ENCODE data around the gene EYA2. TPM values are rescaled to one million over a fixed set of nuclear protein-coding genes. Genes with fewer than 3 reads are reported as not detected.

Gene EYA2
- total and polyA plus RNA-seq, 2 donors (not counting 1 experiment from before 2014, with no cell fraction given): 1.1 to 2.8 TPM

DNA sequence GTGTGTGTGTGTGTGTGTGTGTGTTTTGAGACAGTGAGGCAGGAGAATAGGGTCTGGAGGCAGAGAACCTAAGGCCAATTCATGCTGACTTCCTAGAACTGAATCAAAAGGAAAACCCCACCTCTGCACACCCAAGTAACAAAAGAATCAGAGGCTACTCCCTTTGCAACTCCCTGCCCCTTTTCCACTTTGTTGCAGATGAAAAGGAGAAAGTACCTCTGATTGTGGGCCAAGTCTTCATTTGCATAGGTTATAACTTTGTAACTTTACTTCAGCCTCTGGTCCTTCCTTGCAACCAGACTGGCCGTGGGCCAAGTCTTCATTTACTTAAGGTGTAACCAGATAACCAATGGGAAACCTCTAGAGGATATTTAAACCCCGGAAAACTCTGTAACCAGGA, 168.8 kb downstream of the EYA2 start:
- H2AFZ ChIP-seq (ENCODE audit: insufficient read depth, low read depth, low read length, poor library complexity, severe bottlenecking): no peak overlapping the region
- no peaks in the 10 kb centered on the region for H3K4me1 ChIP-seq (ENCODE audit: control insufficient read depth in 2 of 2, insufficient read depth in 2 of 2, low read length in 2 of 2)
- no peaks in the 10 kb centered on the region for H3K27me3 ChIP-seq (replicated peaks in 1 of 4; ENCODE audit: control extremely low read depth in 1 of 4, control insufficient read depth in 3 of 4, insufficient read depth in 4 of 4, low read length in 3 of 4)
- H3K9me3 ChIP-seq (ENCODE audit: control extremely low read depth in 1 of 3, control insufficient read depth in 2 of 3, insufficient read depth in 1 of 3, low read length in 2 of 3): peaks cover 1 to 18% (median 16%) of the 10 kb centered on the region in 3 donors
- no peaks in the 10 kb centered on the region for H3K36me3 ChIP-seq (replicated peaks in 1 of 2; ENCODE audit: control extremely low read depth in 1 of 2, control insufficient read depth in 1 of 2, extremely low read depth in 1 of 2, insufficient read depth in 2 of 2, low read length in 1 of 2)
- DNase-seq: no peak
- WGBS (ENCODE audit: insufficient coverage): no CpG with 5 or more reads among the region's 2 CpGs
- H3K4me3 ChIP-seq (ENCODE audit: control extremely low read depth in 1 of 5, extremely low read depth in 1 of 5, insufficient read depth in 1 of 5, low read depth in 2 of 5, low read length in 4 of 5): no peak overlapping the region
- ChIA-PET CTCF (no interaction called here), POLR2A (no interaction called here)
- Mint-ChIP-seq H3K4me1 (no peaks in the 10 kb centered on the region), H3K9me3 (ENCODE audit: insufficient read depth) (peaks cover 9% of the 10 kb centered on the region), H3K27me3 (peaks cover 18% of the 10 kb centered on the region), H3K4me3 (no peak overlapping the region), H3K27ac (no peak overlapping the region)
- no peak overlapping the region for H3K27ac ChIP-seq (ENCODE audit: low read length in 2 of 2)
- TF ChIP-seq, protein P1, sequence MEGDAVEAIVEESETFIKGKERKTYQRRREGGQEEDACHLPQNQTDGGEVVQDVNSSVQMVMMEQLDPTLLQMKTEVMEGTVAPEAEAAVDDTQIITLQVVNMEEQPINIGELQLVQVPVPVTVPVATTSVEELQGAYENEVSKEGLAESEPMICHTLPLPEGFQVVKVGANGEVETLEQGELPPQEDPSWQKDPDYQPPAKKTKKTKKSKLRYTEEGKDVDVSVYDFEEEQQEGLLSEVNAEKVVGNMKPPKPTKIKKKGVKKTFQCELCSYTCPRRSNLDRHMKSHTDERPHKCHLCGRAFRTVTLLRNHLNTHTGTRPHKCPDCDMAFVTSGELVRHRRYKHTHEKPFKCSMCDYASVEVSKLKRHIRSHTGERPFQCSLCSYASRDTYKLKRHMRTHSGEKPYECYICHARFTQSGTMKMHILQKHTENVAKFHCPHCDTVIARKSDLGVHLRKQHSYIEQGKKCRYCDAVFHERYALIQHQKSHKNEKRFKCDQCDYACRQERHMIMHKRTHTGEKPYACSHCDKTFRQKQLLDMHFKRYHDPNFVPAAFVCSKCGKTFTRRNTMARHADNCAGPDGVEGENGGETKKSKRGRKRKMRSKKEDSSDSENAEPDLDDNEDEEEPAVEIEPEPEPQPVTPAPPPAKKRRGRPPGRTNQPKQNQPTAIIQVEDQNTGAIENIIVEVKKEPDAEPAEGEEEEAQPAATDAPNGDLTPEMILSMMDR (IDR thresholded peaks at IDR 0.05): no peak
- TF ChIP-seq EZH2 (IDR thresholded peaks at IDR 0.05; ENCODE audit: borderline replicate concordance, insufficient read depth, low read depth, low read length, poor library complexity, severe bottlenecking): no peak
- no peak overlapping the region for H3K9ac ChIP-seq (ENCODE audit: low read length)
- intact Hi-C loops (cut with micrococcal nuclease): no loop called here
- no peaks in the 10 kb centered on the region for H3K79me2 ChIP-seq (ENCODE audit: control insufficient read depth, insufficient read depth, low read length)
- ATAC-seq (ENCODE audit: low read depth): no peak
- H3K4me2 ChIP-seq (replicated peaks; ENCODE audit: low read depth, low read length, poor library complexity, severe bottlenecking): no peak overlapping the region
- H4K20me1 ChIP-seq (ENCODE audit: control insufficient read depth, insufficient read depth, low read length, poor library complexity, severe bottlenecking): no peaks in the 10 kb centered on the region

DNA sequence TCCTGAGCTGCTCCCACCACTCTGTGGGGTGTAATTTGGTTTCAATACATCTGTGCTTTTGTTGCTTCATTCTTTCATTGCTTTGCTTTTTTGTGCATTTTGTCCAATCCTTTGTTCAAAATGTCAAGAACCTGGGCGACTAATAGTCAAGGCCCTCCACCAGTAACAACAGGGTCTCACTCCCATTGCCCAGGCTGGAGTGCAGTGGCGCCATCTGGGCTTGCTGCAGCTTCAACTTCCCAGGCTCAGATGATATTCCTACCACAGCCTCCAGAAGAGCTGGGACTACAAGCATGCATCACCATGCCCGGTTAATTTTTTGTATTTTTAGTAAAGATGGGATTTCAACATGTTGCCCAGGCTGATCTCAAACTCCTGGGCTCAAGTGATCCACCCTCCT, 169.2 kb downstream of the EYA2 start:
- Mint-ChIP-seq H3K4me1 (no peaks in the 10 kb centered on the region), H3K27me3 (peaks cover 15% of the 10 kb centered on the region), H3K4me3 (no peak overlapping the region), H3K9me3 (ENCODE audit: insufficient read depth) (peaks cover 9% of the 10 kb centered on the region), H3K27ac (no peak overlapping the region)
- Histone ChIP-seq H2AFZ (ENCODE audit: insufficient read depth, low read depth, low read length, poor library complexity, severe bottlenecking) (no peak overlapping the region), H4K20me1 (ENCODE audit: control insufficient read depth, insufficient read depth, low read length, poor library complexity, severe bottlenecking) (no peaks in the 10 kb centered on the region), H3K36me3 (replicated peaks in 1 of 2; ENCODE audit: control extremely low read depth in 1 of 2, control insufficient read depth in 1 of 2, extremely low read depth in 1 of 2, insufficient read depth in 2 of 2, low read length in 1 of 2) (no peaks in the 10 kb centered on the region), H3K27ac (ENCODE audit: low read length in 2 of 2) (no peak overlapping the region), H3K79me2 (ENCODE audit: control insufficient read depth, insufficient read depth, low read length) (no peaks in the 10 kb centered on the region), H3K4me1 (ENCODE audit: control insufficient read depth in 2 of 2, insufficient read depth in 2 of 2, low read length in 2 of 2) (no peaks in the 10 kb centered on the region), H3K4me2 (replicated peaks; ENCODE audit: low read depth, low read length, poor library complexity, severe bottlenecking) (no peak overlapping the region), H3K9ac (ENCODE audit: low read length) (no peak overlapping the region), H3K4me3 (ENCODE audit: control extremely low read depth in 1 of 5, extremely low read depth in 1 of 5, insufficient read depth in 1 of 5, low read depth in 2 of 5, low read length in 4 of 5) (no peak overlapping the region), H3K27me3 (replicated peaks in 1 of 4; ENCODE audit: control extremely low read depth in 1 of 4, control insufficient read depth in 3 of 4, insufficient read depth in 4 of 4, low read length in 3 of 4) (no peaks in the 10 kb centered on the region), H3K9me3 (ENCODE audit: control extremely low read depth in 1 of 3, control insufficient read depth in 2 of 3, insufficient read depth in 1 of 3, low read length in 2 of 3) (peaks cover 1 to 22% (median 16%) of the 10 kb centered on the region in 3 donors)
- CTCF ChIA-PET: no interaction called here
- intact Hi-C loops (cut with micrococcal nuclease): no loop called here
- no peak for TF ChIP-seq EZH2 (IDR thresholded peaks at IDR 0.05; ENCODE audit: borderline replicate concordance, insufficient read depth, low read depth, low read length, poor library complexity, severe bottlenecking)
- TF ChIP-seq, protein P1 (IDR thresholded peaks at IDR 0.05): no peak
- POLR2A ChIA-PET: no interaction called here
- no peak for DNase-seq
- no peak for ATAC-seq (ENCODE audit: low read depth)
- WGBS (ENCODE audit: insufficient coverage): 80% methylated on average over 2 of the region's 3 CpGs

Data from B cell (primary cell).